COR-L47 (cell line): ENCODE measurements around the gene BTBD9.
A peak's percentile ranks its signal among the peaks of the same experiment; 100 is the strongest.

Source experiments
- DNase-seq: peaks from one replicate; lab custom pipeline; 2025; lab: John Stamatoyannopoulos, UW

The BTBD9 gene

DNA sequence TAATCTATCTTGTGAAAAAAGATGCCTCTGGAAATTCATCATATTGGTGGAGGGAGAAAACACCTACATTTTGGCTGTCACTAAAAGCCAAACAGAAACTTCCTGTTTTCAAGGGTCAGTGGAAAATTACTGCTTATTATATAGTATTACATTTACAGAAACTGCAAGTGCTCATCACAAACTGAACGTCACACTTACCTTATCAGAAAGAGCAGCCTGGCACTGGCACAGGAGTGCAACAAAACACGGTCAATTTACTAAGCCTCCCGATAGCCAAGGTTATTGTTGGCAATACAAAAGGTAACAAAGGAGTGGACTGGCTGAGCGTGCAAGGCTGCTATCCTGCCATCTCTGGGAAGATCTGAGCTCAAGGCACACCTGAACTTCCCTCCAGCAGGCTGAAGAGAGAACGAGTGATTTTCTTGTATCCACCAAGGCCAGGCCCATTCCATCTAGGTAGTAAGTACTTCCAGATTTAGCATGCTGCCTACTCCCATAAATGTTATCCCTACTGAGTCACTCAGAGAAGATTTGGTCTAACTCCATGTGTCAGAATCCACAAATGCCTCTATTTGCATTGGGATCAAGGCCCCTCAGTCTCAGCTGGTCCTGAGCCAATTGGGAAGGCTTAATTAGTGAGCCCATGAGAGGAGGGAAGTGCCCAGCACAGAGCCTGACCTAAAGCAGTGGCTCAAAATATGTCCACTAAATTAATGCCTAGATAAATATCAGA is 399.8 kb downstream of the BTBD9 start:
- peak; percentile 59 for DNase-seq

DNA sequence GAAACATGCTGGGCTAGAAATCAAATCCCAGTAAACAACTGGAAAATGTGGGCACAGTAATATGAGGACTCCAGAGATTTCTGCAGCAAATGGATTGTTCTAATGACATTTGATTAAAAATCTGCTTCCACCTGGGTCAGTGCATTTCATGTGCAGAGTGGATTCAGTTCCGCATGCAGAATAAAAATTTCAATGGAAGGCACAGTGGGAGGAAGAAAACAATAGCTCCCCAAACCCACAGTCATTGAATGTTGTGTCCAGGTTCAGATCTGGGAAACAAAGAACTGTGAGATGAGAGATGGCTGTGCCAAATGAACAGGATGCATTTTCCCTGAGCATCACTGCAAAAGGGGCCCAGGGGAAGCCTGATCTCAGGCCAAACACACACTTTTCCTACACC is 403.1 kb downstream of the BTBD9 start:
- no peak for DNase-seq

DNA sequence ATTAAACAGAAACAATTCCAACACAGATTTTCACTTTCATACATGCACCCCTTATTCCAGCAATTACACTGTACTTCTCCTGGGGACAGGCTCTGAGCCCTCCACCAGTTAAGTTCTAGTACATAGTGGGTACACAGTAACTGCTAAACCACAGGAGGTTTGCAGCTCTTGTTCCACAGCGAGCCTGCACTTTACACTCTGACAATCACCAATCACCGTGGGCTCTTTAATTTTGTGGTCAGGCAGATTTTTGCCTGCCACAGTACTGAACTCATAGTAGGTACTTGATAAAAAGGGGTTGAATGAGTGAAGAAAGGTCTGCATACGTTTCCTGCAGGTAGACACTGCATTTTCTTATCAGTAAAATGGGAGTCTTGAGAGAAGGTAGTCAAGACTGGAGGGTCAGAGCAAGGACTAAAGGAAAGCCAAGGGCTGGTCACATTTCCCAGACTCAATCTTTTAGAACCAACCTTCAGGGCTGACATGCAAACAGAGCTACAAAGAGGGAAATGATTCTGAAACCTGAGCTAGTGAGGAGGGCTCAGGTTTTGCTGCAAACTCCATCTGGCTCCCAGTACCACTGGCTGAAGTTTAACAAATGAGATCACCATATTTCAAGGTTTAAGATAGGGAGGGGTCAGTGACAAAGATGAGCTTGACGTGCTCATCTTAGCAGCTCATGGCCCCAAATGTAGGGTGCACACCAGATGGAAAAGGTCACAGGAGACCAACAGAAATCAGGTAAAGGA is 404.6 kb downstream of the BTBD9 start:
- no peak for DNase-seq

DNA sequence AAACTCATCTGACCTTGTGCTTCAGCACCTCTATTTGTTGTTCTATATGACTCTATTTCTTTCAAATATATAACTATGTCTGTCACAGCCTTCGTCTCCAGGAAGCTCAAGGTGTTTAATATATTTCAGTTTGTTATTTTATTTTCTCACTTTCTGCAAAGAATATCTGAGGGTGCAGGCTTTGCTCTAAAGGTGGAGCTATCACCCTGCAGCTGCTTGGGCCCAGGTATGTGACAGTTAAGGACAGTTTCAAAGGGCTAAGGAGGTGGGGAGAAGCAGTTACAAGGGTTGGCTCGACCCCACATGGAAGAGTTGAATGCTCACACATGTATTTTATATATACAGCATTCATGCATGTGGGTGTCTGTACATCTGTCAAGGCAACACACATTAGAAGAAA is 405.6 kb downstream of the BTBD9 start:
- DNase-seq = no peak

DNA sequence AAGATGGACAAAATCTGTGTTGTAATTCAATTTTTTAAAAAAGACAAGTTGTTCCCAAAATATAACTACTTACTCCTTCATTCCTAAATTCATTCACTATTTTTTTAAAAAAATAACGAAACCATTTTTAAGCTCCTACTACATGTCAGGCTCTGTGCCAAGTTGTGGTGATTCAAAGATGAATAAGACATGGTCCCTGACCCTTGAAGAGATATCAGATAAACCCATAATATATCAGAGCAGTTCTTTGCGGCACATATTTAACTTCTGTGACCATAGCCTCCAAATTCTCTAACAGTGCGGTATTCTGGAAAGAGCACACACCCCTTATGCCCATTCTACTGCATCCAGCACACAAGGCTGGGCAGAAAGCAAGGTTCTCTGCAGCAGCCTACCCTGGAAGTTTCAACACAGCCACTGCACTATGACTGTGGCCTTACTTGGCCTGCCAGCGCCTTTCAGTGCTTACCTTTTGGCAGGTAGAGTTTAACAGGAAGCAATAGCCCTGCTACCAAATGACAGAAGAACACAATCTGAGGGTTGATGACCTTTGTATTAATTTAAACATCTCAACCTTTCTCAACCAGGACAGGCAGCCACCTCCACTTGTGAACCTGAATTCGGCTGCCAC is 406.5 kb downstream of the BTBD9 start:
- DNase-seq = no peak

DNA sequence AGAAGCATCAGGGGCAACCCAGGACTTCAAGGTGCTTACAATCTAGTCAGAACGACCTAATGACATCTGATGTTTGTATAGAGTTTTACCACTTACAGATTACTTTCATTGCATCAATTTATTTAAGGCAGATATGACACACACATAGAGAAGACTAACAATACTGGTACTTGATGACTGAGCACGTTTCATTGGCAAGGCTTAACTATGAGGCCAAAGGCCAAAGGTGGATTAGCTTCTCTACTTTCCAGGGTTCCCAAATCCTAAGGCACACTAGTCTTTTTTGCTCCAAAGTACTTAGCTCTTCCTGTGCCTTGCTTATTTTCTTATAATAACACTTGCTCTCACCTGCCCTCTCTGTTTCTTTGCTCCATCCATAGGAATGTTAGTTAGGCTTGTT is 414.0 kb downstream of the BTBD9 start:
- DNase-seq = no peak

DNA sequence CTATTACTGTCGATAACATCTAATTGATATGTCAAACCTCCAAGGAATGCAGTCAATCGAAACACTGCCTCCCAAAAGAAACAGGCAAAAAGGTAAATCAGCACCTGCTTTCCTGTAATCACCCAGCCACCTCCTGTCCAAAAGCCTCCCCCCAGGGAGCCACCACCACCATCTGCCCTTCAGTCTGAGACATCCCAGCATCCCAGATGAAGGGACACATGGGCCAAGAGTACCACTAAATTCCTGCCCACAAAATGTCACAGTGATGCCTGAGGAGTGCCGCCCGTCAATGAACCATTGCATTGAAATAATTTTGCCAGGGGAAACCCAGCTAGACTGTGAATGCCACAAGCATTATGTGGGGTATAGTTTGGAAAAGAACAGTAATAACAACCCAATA is 418.5 kb downstream of the BTBD9 start:
- DNase-seq = no peak

DNA sequence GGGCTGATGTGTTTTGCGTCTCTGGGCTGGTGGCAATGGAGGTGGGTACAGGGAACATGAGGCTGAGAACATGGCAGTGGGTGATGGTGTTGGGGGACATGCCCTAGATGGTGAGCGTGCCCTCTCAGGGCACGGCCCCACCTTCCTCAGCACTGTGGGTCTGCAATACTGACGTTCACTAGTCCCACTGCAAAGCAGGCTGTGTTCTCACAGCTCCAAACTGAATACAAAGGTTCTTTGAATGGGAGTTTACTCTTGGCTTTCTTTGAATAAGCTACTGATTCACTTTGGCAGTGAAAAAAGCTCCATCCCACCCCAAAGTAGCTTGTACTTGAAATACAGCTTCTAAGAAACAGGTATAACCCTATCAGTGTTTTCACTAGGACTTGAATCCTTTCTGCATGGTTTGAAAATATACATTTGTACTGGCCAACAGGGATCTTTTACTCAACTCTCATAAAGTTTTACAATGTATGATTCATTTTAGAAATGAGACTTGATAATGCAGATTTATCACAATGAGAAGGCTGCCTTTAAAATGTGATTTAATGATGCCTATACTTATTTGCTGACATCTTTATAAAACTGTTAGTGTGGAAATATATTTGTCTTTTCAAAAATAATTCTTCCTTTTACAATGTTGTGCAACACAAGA is 419.5 kb downstream of the BTBD9 start:
- DNase-seq = no peak

DNA sequence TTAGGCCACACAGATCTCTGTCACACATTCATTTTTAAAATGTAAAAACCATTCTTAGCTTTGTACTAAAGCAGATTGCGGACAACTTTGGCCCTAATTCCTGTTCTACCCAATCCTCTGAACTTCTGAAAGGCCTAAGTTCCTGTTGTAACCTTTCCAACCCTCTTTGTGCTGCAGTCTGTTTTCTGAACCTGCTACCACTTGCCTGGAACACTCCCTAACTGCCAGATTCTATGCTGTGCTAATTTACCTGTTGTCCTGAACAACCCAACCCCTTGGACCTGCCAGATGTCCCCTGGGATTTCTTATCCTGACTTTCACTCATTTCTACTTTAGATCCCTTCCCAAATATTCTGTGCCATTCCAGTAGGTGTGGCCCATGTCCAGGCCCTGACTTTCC is 421.5 kb downstream of the BTBD9 start:
- no peak for DNase-seq

DNA sequence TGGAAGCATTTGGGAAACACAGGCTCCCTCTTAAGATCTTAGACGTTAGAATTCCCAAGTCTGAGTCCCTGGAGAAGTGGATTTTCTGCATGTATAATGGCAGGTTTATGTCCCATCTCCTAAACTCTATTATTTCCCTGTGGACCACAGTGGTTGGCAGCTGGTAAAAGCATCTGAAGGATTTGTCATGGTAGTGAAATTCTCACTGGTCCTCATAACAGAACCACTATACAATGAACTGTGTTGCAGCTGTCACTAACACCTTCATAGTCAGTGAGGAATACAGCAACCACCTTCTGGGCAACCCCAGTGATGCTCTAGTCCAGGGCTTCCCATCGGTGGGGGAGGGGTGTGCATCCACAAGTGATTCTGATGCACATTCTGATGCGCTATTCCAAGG is 423.3 kb downstream of the BTBD9 start:
- DNase-seq = no peak

DNA sequence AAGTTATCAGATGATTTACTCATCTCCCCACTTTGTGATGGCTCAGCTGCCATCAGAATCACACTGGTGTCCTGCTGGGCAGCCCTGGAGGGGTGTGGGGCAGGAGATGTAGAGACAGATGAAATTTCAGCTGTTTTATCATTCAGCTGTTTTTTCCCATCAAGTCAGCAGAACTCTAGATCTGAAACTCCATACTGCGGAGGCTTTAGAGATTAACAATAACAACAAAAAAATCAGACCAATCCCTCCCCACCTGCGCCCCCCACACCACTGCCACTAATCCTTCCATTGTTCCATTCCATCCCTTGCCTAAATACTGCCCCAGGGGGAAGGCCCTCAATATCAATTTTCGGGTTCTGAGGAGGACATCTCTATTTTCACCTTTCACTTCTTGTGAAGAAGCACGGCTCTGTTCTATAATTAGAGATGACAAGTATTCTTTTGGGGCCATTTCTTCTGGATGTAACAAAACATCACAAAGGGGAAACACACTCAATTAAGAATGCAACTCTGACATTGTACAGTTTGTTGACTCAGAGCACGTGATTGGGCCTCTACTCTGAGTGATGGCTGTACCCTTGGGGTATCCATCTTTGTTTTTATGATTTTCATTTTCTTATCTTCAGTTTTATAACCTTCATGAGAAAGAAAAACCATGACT is 423.9 kb downstream of the BTBD9 start:
- no peak for DNase-seq

DNA sequence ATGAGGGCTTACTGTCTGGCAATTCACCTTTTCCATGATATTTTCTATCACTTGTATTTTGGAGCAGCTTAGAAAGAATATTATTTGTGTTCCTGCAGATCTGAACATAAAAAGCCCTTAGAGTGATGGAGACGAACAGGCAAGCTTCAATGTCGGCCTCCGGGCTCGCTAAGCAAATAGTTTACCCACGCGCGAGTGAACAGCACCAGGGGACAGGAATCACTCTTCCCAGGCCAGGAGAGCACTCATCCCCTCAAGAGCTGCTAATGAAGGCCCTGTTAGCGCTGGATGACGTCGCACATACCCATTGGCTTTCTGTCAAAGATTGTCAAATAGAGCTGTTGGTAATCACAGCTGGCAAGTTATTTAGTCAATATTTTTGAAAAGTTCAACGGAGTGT is 424.5 kb downstream of the BTBD9 start:
- no peak for DNase-seq

DNA sequence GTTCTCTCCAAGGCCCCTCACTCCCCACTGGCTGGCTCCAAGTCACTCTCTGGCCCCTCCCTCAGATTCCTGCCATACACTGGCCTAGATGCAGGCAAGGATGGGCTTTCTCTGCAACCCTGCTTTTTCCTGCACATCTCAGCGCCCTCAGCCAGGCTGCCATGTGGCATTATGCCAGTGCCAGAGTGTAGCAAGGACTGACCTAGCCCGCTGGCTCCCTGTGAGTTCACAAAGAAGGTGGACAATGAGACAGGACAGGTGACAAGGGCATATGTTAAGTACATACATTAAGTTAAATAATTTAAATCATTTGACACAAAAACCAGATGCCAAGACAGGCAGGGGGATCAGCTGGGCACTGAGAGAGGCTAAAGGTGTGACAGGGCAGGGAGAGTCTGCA is 425.6 kb downstream of the BTBD9 start:
- no peak for DNase-seq

DNA sequence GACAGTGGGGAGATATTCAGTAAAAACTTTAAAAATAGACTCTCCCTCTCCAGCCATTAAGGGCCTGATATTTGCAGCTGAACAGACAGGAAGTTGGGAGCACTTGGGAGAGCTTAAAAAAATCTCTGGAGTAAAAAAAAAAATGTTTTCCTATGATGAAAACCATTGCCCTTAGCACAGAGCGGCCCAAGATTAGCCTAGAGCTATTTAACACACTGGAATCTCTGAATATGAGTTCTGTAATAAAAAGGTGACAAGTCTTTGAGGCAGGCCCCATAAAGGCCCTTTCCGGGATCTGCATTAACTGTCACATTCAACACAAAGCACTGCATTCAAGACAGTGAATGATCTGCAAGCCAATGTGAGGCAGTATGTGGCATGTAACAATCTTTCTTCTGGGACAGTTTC is 426.5 kb downstream of the BTBD9 start:
- no peak for DNase-seq

DNA sequence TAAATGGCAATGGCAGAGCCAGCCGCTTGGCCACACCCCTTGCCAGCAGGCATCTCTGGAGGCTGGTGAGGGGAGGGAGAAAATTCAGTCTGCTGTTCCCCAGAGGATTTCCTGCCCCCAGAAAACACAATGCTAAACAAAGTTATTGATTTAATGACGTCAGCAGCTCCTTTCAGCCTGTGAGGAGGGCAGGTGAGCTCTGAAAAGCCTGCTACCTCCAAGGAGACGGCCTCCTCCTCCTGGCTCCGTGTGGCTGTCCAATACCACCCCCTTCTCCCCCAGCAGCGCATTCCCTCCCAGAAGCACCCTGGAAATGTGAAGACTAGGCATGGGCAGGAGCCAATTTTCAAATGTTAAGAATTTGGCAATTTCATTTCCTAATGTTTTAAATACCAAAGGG is 427.1 kb downstream of the BTBD9 start:
- DNase-seq = peak; percentile 86

DNA sequence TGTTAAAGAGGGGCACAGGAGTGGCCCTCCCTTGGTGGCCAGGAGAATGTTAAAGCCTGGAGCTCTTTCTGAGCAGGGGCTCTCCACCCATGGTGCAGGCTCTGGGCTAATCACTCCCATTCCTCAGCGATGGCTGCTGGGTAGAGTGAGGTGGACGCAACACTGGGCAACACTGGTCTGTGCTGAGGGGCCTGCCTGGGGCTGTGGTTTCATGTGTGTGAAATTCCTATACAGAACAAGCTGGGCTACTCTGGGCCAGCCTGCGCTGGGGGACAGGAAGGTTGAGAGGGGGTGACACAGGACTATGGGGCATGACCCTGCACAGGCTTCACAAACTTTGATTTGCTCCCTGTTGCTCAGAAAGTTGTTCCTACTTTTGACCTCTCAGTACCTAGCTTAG is 427.6 kb downstream of the BTBD9 start:
- no peak for DNase-seq

DNA sequence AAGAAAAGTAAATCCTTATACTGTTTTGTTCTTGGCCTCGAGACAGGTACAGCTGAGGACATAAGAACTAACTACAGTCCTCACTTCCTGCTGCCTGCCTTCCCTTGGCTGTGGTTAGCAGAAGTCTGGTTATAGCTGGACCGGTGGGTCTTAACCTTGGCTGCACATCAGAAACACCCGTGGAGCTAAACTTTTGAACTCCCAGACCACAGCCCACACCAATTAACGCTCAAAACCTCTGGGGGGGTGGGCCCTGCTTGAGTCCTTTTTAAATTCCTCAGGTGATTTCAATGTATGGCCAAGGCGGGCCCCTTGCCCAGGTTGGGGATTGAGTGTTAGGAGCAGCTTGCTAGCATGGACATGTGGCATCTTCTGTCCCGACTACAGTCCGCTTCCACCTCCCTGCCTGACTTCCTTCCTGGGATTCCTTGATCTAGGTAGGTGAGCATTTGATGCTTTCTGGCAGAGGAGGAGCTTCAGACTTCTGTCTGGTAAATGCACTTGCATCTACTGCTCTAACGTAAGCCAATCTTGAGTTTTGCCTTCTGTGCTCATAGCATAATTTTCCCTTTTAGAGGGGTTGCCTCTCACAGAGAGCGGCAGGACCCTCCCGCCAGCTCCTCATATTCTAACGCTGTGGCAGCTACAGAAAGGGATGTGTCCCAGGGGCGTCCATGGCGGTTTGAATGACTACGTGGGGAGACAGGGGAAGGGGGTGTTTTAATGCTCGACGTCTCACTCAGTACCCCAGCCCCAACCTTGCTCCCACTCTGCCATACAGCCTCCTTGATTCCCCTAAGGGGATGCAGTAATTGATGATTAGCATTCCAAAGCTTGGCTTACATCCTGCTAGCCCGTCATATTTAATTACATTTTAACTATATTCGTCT is 430.1 kb downstream of the BTBD9 start:
- peak; percentile 27 for DNase-seq

DNA sequence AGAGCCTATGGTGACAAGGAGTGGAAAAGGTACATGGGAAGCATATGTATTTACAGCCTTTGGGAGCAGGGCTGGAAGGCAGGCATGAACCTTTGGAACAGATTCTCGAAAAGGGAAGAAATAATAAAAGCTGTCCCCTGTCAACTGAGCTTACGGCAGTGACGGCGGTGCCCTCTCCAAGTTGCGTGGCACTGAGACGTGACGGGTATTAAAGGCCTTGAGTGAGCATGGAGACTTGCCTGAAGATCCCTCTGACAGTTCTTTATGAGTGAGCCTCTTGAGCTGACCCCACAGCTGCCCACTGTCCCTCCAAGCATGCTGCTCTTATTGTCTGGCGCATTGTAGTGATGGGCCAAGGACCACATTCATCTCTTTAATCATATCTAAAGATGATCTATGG is 431.7 kb downstream of the BTBD9 start:
- DNase-seq = no peak

DNA sequence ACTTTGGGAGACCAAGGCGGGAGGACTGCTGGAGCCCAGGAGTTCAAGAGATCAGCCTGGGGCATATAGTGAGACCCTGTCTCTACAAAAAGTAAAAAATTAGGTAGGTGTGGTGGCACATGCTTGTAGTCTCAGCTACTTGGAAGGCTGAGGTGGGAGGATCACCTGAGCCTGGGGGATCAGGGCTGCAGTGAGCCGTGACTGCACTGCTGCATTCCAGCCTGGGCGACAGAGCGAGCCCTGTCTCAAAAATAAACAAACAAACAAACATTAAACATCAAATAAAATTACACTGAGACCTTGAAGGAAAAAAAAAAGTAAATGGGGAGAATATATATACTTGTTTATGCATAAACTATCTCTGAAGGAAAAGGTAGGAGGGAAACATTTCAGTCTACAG is 432.4 kb downstream of the BTBD9 start:
- DNase-seq = no peak

DNA sequence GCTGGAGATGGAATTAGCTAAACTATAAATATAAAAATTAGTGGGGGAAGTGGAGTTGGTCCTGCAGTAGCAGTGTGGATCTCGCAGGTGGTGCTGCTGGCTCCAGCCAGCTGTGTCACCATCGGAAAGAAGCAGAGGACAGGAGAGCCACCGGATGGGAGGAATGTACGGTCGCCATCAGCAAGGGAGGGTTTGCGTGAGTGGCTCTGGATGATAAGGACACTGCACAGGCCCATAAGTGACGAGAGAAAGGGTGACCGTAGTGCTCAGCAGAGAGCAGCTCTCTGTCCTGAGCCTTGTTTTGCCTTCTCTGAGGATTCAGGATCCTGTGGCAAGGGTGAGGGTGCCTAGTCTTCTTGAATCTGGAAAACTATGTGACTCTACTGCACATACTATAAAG is 441.5 kb downstream of the BTBD9 start:
- no peak for DNase-seq

DNA sequence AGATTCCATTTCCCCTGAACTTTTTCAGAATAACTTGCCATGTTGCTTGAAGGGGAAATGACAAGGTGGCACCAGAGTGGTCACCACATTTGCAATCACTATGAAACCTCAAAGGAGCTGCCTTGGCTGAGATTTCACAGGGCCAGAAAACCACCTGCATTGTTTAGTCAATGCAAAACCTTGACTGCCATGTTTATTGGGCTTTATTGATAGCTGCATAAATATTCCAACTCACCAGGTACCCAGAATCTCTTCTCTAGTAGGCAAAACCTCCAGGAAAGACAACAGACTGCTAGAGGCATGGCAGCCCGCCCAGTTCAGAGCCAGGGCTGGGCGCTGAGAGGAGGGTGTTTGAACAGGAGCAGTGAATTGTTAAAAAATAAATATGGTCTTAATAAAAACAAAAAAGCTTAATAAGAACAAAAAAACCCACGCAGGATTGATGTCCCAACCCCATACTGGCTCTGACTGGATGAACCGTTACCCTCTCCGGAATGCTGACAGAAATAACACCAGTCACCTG is 444.6 kb downstream of the BTBD9 start:
- peak; percentile 19 for DNase-seq
